OCI-LY1 (cell line): ENCODE results near the gene LAPTM5.

Experiments used
- EZH2 ChIP-seq: fragments of 200-600 bp; sonication (generic), shearing (Covaris generic); IDR thresholded peaks from 2 replicates; pipeline ENCODE4 v1.8.0; 2017; ENCODE audit warnings: borderline replicate concordance, mixed run types, mild to moderate bottlenecking, antibody characterized with exemption, low read length, moderate library complexity, mixed read lengths
- TF ChIP-seq, protein P1 (sequence below): fragments of 200-600 bp; sonication (generic), shearing (Covaris generic); IDR thresholded peaks from 2 replicates; pipeline ENCODE4 v1.5.1; 2017; ENCODE audit warnings: mild to moderate bottlenecking, antibody characterized with exemption, low read length, moderate library complexity, mixed read lengths

DNA sequence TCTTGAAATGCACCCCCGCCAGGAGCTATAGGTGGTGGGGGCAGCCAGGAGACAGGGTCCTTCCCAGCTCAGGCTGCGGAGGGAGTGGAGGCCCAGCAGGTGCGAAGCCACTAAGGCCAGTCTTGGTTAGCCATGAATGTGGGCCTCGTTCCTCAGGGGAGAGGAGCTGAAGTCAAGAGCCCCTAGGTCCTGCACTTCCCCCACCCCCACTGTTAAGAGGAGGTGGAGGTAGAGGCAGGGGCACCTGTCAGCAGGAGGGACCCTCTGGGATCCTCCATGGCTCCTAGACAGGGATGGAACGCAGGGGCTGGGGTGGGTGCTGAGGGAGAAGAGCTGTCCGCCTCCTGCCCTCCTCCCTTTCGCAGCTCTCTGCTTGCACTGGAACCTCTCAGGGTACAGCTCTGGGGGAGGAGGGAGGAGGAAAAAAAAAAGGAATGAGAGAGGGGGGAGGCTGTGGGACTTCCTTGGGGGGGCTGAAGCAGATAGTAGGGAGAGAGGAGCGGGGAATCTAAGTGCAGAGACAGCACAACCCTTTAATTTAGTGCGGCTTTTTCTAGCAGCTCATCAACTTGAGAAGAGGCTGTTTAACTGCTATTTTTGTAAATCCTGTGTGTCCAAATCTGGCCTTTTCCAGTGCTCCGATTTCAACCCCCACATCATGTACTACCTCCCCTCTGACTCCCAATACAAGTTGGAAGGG lies 71.2 kb downstream of the LAPTM5 start:
- TF ChIP-seq, protein P1, sequence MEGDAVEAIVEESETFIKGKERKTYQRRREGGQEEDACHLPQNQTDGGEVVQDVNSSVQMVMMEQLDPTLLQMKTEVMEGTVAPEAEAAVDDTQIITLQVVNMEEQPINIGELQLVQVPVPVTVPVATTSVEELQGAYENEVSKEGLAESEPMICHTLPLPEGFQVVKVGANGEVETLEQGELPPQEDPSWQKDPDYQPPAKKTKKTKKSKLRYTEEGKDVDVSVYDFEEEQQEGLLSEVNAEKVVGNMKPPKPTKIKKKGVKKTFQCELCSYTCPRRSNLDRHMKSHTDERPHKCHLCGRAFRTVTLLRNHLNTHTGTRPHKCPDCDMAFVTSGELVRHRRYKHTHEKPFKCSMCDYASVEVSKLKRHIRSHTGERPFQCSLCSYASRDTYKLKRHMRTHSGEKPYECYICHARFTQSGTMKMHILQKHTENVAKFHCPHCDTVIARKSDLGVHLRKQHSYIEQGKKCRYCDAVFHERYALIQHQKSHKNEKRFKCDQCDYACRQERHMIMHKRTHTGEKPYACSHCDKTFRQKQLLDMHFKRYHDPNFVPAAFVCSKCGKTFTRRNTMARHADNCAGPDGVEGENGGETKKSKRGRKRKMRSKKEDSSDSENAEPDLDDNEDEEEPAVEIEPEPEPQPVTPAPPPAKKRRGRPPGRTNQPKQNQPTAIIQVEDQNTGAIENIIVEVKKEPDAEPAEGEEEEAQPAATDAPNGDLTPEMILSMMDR: no peak
- TF ChIP-seq EZH2: no peak
